Measurements from ENCODE around the gene FASN. TPM values are rescaled to one million over a fixed set of nuclear protein-coding genes. Genes with fewer than 3 reads are reported as not detected.
A peak's percentile ranks its signal among the peaks of the same experiment; 100 is the strongest.
"Not testable (repeated sequence)": the region's sequence is repeated elsewhere in the genome, so short reads cannot be mapped to it uniquely, and the experiment has no call there.

FASN gene
- total RNA-seq, 1 donor from 2014 or later: 439 TPM

GRCh38 chr17:82045936-82046484 lies 52.0 kb downstream of the FASN start:
- DNase-seq: no peak
- Mint-ChIP-seq H3K4me1 (ENCODE audit: low read depth, unreplicated experiment) (peaks cover 2% of the 10 kb centered on the region), H3K9me3 (ENCODE audit: unreplicated experiment) (peaks cover 3% of the 10 kb centered on the region), H3K27me3 (ENCODE audit: unreplicated experiment) (peaks cover 7% of the 10 kb centered on the region), H3K36me3 (ENCODE audit: unreplicated experiment) (no peaks in the 10 kb centered on the region), H3K4me3 (ENCODE audit: unreplicated experiment) (no peak overlapping the region), H3K27ac (ENCODE audit: unreplicated experiment) (no peak overlapping the region)
- no peak for TF ChIP-seq CTCF (IDR thresholded peaks at IDR 0.05; ENCODE audit: partially characterized antibody, unreplicated experiment)

- no peak overlapping the region for H3K4me3 Mint-ChIP-seq (ENCODE audit: unreplicated experiment)
These were observed 54.5 kb downstream of the FASN start for GRCh38 chr17:82043507-82043906.

DNA sequence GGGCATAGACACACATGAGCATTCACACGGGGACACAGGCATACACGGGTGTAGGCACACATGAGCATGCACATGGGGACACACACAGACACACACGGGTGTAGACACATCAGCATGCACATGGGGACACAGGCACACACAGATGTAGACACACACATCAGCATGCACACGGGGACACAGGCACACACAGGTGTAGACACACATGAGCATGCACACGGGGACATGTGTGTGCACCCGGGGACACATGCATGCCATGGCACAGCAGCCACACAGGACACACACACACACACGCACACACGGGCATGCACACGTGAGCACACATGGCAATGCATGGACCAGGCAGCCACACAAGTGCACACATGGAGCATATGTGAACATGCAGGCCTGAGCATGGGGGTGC lies 55.4 kb downstream of the FASN start:
- Mint-ChIP-seq H3K4me1 (ENCODE audit: low read depth, unreplicated experiment) (peaks cover 6% of the 10 kb centered on the region), H3K27ac (ENCODE audit: unreplicated experiment) (no peak overlapping the region), H3K4me3 (ENCODE audit: unreplicated experiment) (no peak overlapping the region), H3K27me3 (ENCODE audit: unreplicated experiment) (peaks cover 10% of the 10 kb centered on the region), H3K9me3 (ENCODE audit: unreplicated experiment) (peaks cover 4% of the 10 kb centered on the region), H3K36me3 (ENCODE audit: unreplicated experiment) (no peaks in the 10 kb centered on the region)
- no peak for TF ChIP-seq CTCF (IDR thresholded peaks at IDR 0.05; ENCODE audit: partially characterized antibody, unreplicated experiment)
- no peak for DNase-seq

More at GRCh38 chr17:82043507-82043906, 54.5 kb downstream of the FASN start:
- no peak for TF ChIP-seq CTCF (IDR thresholded peaks at IDR 0.05; ENCODE audit: partially characterized antibody, unreplicated experiment)
- Mint-ChIP-seq H3K9me3 (ENCODE audit: unreplicated experiment) (peaks cover 3% of the 10 kb centered on the region), H3K4me1 (ENCODE audit: low read depth, unreplicated experiment) (peaks cover 2% of the 10 kb centered on the region), H3K27me3 (ENCODE audit: unreplicated experiment) (peaks cover 10% of the 10 kb centered on the region), H3K27ac (ENCODE audit: unreplicated experiment) (no peak overlapping the region), H3K36me3 (ENCODE audit: unreplicated experiment) (no peaks in the 10 kb centered on the region)
- DNase-seq: no peak

- DNase-seq: no peak
- H3K4me3 Mint-ChIP-seq (ENCODE audit: unreplicated experiment): peak overlapping the region; percentile 25
- H3K36me3 Mint-ChIP-seq (ENCODE audit: unreplicated experiment): no peaks in the 10 kb centered on the region
- peak overlapping the region; percentile 55 for H3K27ac Mint-ChIP-seq (ENCODE audit: unreplicated experiment)
- peaks cover 4% of the 10 kb centered on the region for H3K9me3 Mint-ChIP-seq (ENCODE audit: unreplicated experiment)
- H3K27me3 Mint-ChIP-seq (ENCODE audit: unreplicated experiment): peaks cover 10% of the 10 kb centered on the region
- peaks cover 7% of the 10 kb centered on the region for H3K4me1 Mint-ChIP-seq (ENCODE audit: low read depth, unreplicated experiment)
- TF ChIP-seq CTCF (IDR thresholded peaks at IDR 0.05; ENCODE audit: partially characterized antibody, unreplicated experiment): no peak
These were observed 56.8 kb downstream of the FASN start for GRCh38 chr17:82041144-82041814.

DNA sequence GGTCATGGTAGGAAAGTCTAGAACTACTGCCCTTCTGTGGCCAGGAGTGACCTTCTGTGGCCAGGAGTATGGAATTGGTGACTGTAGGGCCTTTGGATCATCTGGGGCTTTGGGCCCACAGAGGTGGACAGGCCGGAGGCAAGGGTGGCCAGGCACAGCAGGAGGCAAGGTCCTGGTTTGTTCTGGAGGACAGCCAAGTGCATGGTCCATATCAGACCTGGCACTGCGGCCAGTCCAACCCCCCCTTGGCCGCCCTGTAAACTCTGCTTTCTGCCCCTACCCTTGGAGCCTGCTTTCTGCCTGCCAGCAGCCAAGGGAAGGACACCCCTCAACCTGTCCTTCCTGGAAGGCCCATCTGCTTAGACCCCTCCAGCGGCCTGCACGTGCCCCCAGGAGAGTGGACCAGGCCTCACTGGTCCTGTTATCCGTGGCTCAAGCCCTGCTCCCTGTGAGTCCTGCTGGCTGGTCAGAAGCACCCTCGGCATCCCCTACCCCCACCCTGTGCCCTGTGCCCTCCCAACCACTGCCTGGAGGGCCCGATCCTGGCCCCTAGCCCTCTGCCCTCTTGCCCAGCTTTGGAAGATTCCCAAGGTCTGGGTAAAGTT lies 58.2 kb downstream of the FASN start:
- peaks cover 4% of the 10 kb centered on the region for H3K4me1 Mint-ChIP-seq (ENCODE audit: low read depth, unreplicated experiment)
- no peak for TF ChIP-seq CTCF (IDR thresholded peaks at IDR 0.05; ENCODE audit: partially characterized antibody, unreplicated experiment)
- H3K27ac Mint-ChIP-seq (ENCODE audit: unreplicated experiment): no peak overlapping the region
- DNase-seq: no peak
- no peak overlapping the region for H3K4me3 Mint-ChIP-seq (ENCODE audit: unreplicated experiment)
- no peaks in the 10 kb centered on the region for H3K36me3 Mint-ChIP-seq (ENCODE audit: unreplicated experiment)
- H3K27me3 Mint-ChIP-seq (ENCODE audit: unreplicated experiment): peaks cover 13% of the 10 kb centered on the region
- peaks cover 11% of the 10 kb centered on the region for H3K9me3 Mint-ChIP-seq (ENCODE audit: unreplicated experiment)

DNA sequence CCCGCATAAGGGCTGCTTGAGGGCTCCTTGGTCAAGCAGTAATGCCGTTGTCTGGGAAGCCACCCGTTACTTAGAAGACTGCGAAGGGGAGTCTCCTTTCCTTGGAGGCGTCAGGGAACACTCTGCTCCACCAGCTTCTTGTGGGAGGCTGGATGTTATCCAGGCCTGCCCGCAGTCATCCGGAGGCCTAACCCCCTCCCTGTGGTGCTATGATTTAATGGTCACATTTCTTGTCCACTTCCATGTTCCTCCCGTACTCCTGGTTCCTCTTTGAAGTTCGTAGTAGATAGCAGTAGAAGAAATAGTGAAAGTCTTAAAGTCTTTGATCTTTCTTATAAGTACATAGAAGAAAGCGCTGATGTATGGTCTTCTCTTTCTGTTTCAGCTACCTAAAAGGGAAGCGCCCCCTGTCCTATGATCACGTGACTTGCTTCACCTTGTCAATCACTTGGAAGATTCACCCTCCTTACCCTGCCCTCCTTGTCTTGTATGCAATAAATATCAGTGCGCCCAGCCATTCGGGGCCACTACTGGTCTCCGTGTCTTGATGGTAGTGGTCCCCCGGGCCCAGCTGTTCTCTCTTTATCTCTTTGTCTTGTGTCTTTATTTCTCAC lies 59.1 kb downstream of the FASN start:
- not testable (repeated sequence) for H3K36me3 Mint-ChIP-seq (ENCODE audit: unreplicated experiment); H3K4me3 Mint-ChIP-seq (ENCODE audit: unreplicated experiment); H3K27ac Mint-ChIP-seq (ENCODE audit: unreplicated experiment); H3K4me1 Mint-ChIP-seq (ENCODE audit: low read depth, unreplicated experiment); DNase-seq
- Mint-ChIP-seq H3K9me3 (ENCODE audit: unreplicated experiment) (peaks cover 11% of the 10 kb centered on the region), H3K27me3 (ENCODE audit: unreplicated experiment) (peaks cover 13% of the 10 kb centered on the region)
